GM21360 (cell line): ENCODE data around the gene TMEM107.
A peak's percentile ranks its signal among the peaks of the same experiment; 100 is the strongest.

Experiments
- ATAC-seq: cut with Tn5 transposase; IDR thresholded peaks from one replicate; pipeline ENCODE4 v1.9.1; 2021; ENCODE audit warnings: mild to moderate bottlenecking, moderate library complexity; ENCODE audit not compliant: unreplicated experiment

The TMEM107 gene

GRCh38 chr17:8162997-8163977, 12.9 kb downstream of the TMEM107 start:
- no peak for ATAC-seq

- ATAC-seq, result no peak
Measured at GRCh38 chr17:8162233-8162996, 13.8 kb downstream of the TMEM107 start, which contains the start of gene VAMP2. Gene VAMP2, minus strand, starts transcription at chr17:8162948. Its CDS starts 69 bp downstream, at chr17:8162879.

GRCh38 chr17:8161289-8162232, 14.6 kb downstream of the TMEM107 start:
- ATAC-seq, result no peak

- ATAC-seq, result no peak
Measured at GRCh38 chr17:8160741-8161221, 15.4 kb downstream of the TMEM107 start.

- ATAC-seq, result no peak
Measured at GRCh38 chr17:8160224-8160577, 16.0 kb downstream of the TMEM107 start.

GRCh38 chr17:8159459-8160223, 16.5 kb downstream of the TMEM107 start:
- ATAC-seq, result no peak

- no peak for ATAC-seq
Measured at GRCh38 chr17:8159032-8159400, 17.2 kb downstream of the TMEM107 start.

- ATAC-seq, result no peak
Measured at GRCh38 chr17:8158267-8159031, 17.7 kb downstream of the TMEM107 start.

GRCh38 chr17:8156246-8156992, 19.8 kb downstream of the TMEM107 start:
- ATAC-seq, result peak; percentile 60

- no peak for ATAC-seq
Measured at GRCh38 chr17:8155996-8156245, 20.3 kb downstream of the TMEM107 start.

- no peak for ATAC-seq
Measured at GRCh38 chr17:8155231-8155995, 20.8 kb downstream of the TMEM107 start.

GRCh38 chr17:8154608-8155155, 21.5 kb downstream of the TMEM107 start:
- no peak for ATAC-seq

- ATAC-seq, result no peak
Measured at GRCh38 chr17:8153957-8154607, 22.1 kb downstream of the TMEM107 start.

- ATAC-seq, result no peak
Measured at GRCh38 chr17:8153525-8153956, 22.6 kb downstream of the TMEM107 start.

- ATAC-seq, result no peak
Measured at GRCh38 chr17:8153031-8153451, 23.1 kb downstream of the TMEM107 start.

- no peak for ATAC-seq
Measured at GRCh38 chr17:8152112-8152775, 23.9 kb downstream of the TMEM107 start, which contains the start of gene PER1. Gene PER1, minus strand, starts transcription at chr17:8152404. Its CDS starts 1,698 bp downstream, at chr17:8150706.
